ENCODE data around the gene STK25. TPM values are rescaled to one million over a fixed set of nuclear protein-coding genes. Genes with fewer than 3 reads are reported as not detected.

STK25 gene
- total RNA-seq, 1 experiment from 2014 or later: 201 TPM

- Histone ChIP-seq H3K9me2 (ENCODE audit: insufficient read depth) (no peaks in the 10 kb centered on the region), H2AFZ (no peak overlapping the region)
- POLR2A ChIA-PET (ENCODE audit: unreplicated experiment): interaction anchor here (0.6 kb wide), 1 partner anchor 10 kb away, joined by 10 read pairs; no protein-coding TSS in a partner anchor
These were observed 6.8 kb upstream of the STK25 start for GRCh38 chr2:241514986-241515737.

GRCh38 chr2:241514553-241514952, 6.2 kb upstream of the STK25 start:
- no peak for DNase-seq
- H3F3A ChIP-seq (ENCODE audit: insufficient read depth, low read depth): peaks cover 39% of the 10 kb centered on the region
- CTCF ChIA-PET: no interaction called here
- H3K36me3 ChIP-seq (ENCODE audit: low read depth): no peaks in the 10 kb centered on the region
- H3K27ac ChIP-seq: no peak overlapping the region
- H3K79me2 ChIP-seq (ENCODE audit: low read depth): peaks cover 2% of the 10 kb centered on the region; the same call in 1 of the 2 replicates
- H3K4me3 ChIP-seq: no peak overlapping the region
- no peaks in the 10 kb centered on the region; the same call in 1 of the 2 replicates for H3K9me3 ChIP-seq (ENCODE audit: insufficient read depth, low read depth)
- intact Hi-C loops (cut with micrococcal nuclease; ENCODE audit: unreplicated experiment): no loop called here
- no peak overlapping the region for H2AFZ ChIP-seq
- H3K27me3 ChIP-seq (ENCODE audit: insufficient read depth, low read depth): no peaks in the 10 kb centered on the region
- no TSS peak for BruUV-seq (replicated peaks)
- H3K4me2 ChIP-seq: no peak overlapping the region
- no peaks in the 10 kb centered on the region; the same call in 1 of the 2 replicates for H4K20me1 ChIP-seq (ENCODE audit: insufficient read depth)
- H3K4me1 ChIP-seq (replicated peaks; ENCODE audit: insufficient read depth): peaks cover 2% of the 10 kb centered on the region
- no peaks in the 10 kb centered on the region for H3K9me2 ChIP-seq (ENCODE audit: insufficient read depth)
- TF ChIP-seq EZH2 (IDR thresholded peaks at IDR 0.05; ENCODE audit: low read depth): no peak
- TF ChIP-seq, protein P1, sequence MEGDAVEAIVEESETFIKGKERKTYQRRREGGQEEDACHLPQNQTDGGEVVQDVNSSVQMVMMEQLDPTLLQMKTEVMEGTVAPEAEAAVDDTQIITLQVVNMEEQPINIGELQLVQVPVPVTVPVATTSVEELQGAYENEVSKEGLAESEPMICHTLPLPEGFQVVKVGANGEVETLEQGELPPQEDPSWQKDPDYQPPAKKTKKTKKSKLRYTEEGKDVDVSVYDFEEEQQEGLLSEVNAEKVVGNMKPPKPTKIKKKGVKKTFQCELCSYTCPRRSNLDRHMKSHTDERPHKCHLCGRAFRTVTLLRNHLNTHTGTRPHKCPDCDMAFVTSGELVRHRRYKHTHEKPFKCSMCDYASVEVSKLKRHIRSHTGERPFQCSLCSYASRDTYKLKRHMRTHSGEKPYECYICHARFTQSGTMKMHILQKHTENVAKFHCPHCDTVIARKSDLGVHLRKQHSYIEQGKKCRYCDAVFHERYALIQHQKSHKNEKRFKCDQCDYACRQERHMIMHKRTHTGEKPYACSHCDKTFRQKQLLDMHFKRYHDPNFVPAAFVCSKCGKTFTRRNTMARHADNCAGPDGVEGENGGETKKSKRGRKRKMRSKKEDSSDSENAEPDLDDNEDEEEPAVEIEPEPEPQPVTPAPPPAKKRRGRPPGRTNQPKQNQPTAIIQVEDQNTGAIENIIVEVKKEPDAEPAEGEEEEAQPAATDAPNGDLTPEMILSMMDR (conservative IDR thresholded peaks at IDR 0.05): no peak
- POLR2A ChIA-PET (ENCODE audit: unreplicated experiment): no interaction called here

More at GRCh38 chr2:241514986-241515737, 6.8 kb upstream of the STK25 start:
- H3F3A ChIP-seq (ENCODE audit: insufficient read depth, low read depth): peaks cover 39% of the 10 kb centered on the region
- no peak overlapping the region for H3K27ac ChIP-seq
- CTCF ChIA-PET: no interaction called here
- H3K4me1 ChIP-seq (replicated peaks; ENCODE audit: insufficient read depth): no peaks in the 10 kb centered on the region
- intact Hi-C loops (cut with micrococcal nuclease; ENCODE audit: unreplicated experiment): no loop called here
- H3K79me2 ChIP-seq (ENCODE audit: low read depth): no peaks in the 10 kb centered on the region
- no TSS peak for BruUV-seq (replicated peaks)
- no peaks in the 10 kb centered on the region for H3K27me3 ChIP-seq (ENCODE audit: insufficient read depth, low read depth)
- no peak for DNase-seq
- no peaks in the 10 kb centered on the region; the same call in 1 of the 2 replicates for H3K9me3 ChIP-seq (ENCODE audit: insufficient read depth, low read depth)
- H3K36me3 ChIP-seq (ENCODE audit: low read depth): no peaks in the 10 kb centered on the region
- H4K20me1 ChIP-seq (ENCODE audit: insufficient read depth): no peaks in the 10 kb centered on the region; the same call in 1 of the 2 replicates
- H3K4me3 ChIP-seq: no peak overlapping the region
- TF ChIP-seq, protein P1 (conservative IDR thresholded peaks at IDR 0.05): no peak
- no peak for TF ChIP-seq EZH2 (IDR thresholded peaks at IDR 0.05; ENCODE audit: low read depth)
- H3K4me2 ChIP-seq: no peak overlapping the region

- Histone ChIP-seq H2AFZ (no peak overlapping the region), H3F3A (ENCODE audit: insufficient read depth, low read depth) (peaks cover 28% of the 10 kb centered on the region), H3K27me3 (ENCODE audit: insufficient read depth, low read depth) (no peaks in the 10 kb centered on the region), H3K9me2 (ENCODE audit: insufficient read depth) (no peaks in the 10 kb centered on the region), H4K20me1 (ENCODE audit: insufficient read depth) (peaks cover 10% of the 10 kb centered on the region), H3K36me3 (ENCODE audit: low read depth) (no peaks in the 10 kb centered on the region), H3K4me1 (replicated peaks; ENCODE audit: insufficient read depth) (peaks cover 19% of the 10 kb centered on the region), H3K4me2 (no peak overlapping the region), H3K79me2 (ENCODE audit: low read depth) (peaks cover 25% of the 10 kb centered on the region), H3K9me3 (ENCODE audit: insufficient read depth, low read depth) (no peaks in the 10 kb centered on the region), H3K27ac (no peak overlapping the region), H3K4me3 (no peak overlapping the region)
- CTCF ChIA-PET: no interaction called here
- DNase-seq: no peak
- intact Hi-C loops (cut with micrococcal nuclease; ENCODE audit: unreplicated experiment): no loop called here
- no TSS peak for BruUV-seq (replicated peaks)
- TF ChIP-seq EZH2 (IDR thresholded peaks at IDR 0.05; ENCODE audit: low read depth): no peak
- TF ChIP-seq, protein P1 (conservative IDR thresholded peaks at IDR 0.05): no peak
- POLR2A ChIA-PET (ENCODE audit: unreplicated experiment): interaction anchor here (0.5 kb wide), 1 partner anchor 66 kb away, joined by 3 read pairs; no protein-coding TSS in a partner anchor
These were observed 2.8 kb upstream of the STK25 start for GRCh38 chr2:241511091-241511741.
